Fibroblast of lung (primary cell): Measurements from ENCODE around the gene GATAD1. TPM values are rescaled to one million over a fixed set of nuclear protein-coding genes. Genes with fewer than 3 reads are reported as not detected.

ENCODE experiments used
- DNase-seq, 2 donors: peaks; one replicate each; pipeline versions ENCODE4 v3.0.0 to v3.0.0-alpha.2; 2010; ENCODE audit warnings: low read depth in 2 of 2
- H2AFZ ChIP-seq: 2 replicates; pipeline ENCODE4 v1.5.1; 2012; ENCODE audit warnings: low read length, control low read depth, inconsistent platforms
- H3K27ac ChIP-seq: 2 replicates; pipeline ENCODE4 v1.5.1; 2011; ENCODE audit warnings: low read length, control low read depth; ENCODE audit not compliant: insufficient read depth
- H3K27me3 ChIP-seq: 2 replicates; pipeline ENCODE4 v1.5.1; 2011; ENCODE audit warnings: mild to moderate bottlenecking, low read length; ENCODE audit not compliant: control insufficient read depth, insufficient read depth
- H3K36me3 ChIP-seq: 2 replicates; pipeline ENCODE4 v1.5.1; 2011; ENCODE audit warnings: low read length; ENCODE audit not compliant: control insufficient read depth, insufficient read depth
- H3K4me1 ChIP-seq: 2 replicates; pipeline ENCODE4 v1.5.1; 2011; ENCODE audit warnings: low read length; ENCODE audit not compliant: control insufficient read depth, insufficient read depth; ENCODE audit errors: extremely low read depth
- H3K4me2 ChIP-seq: 2 replicates; pipeline ENCODE4 v1.5.1; 2011; ENCODE audit warnings: low read length, control low read depth; ENCODE audit not compliant: insufficient read depth; ENCODE audit errors: extremely low read depth
- H3K4me3 ChIP-seq, 4 experiments: fragments of 200-600 bp in 1 of 4; sonication (generic) in 1 of 4; replicated peaks in 1 of 4; 2 replicates each; pipeline ENCODE4 v1.5.1; 2011 to 2016; ENCODE audit warnings: low read length in 4 of 4, low read depth in 3 of 4, mild to moderate bottlenecking in 3 of 4, control low read depth in 2 of 4, inconsistent platforms in 1 of 4, mixed read lengths in 1 of 4; ENCODE audit not compliant: insufficient read depth in 1 of 4; ENCODE audit errors: control extremely low read depth in 1 of 4
- H3K79me2 ChIP-seq: 2 replicates; pipeline ENCODE4 v1.5.1; 2012; ENCODE audit warnings: mild to moderate bottlenecking, low read length, inconsistent platforms; ENCODE audit not compliant: control insufficient read depth, insufficient read depth
- H3K9ac ChIP-seq: 2 replicates; pipeline ENCODE4 v1.5.1; 2011; ENCODE audit warnings: mild to moderate bottlenecking, low read length, control low read depth; ENCODE audit not compliant: insufficient read depth
- H3K9me3 ChIP-seq: 2 replicates; pipeline ENCODE4 v1.5.1; 2012; ENCODE audit warnings: low read depth, low read length; ENCODE audit not compliant: control insufficient read depth, insufficient read depth
- H4K20me1 ChIP-seq: 2 replicates; pipeline ENCODE4 v1.5.1; 2011; ENCODE audit warnings: low read length; ENCODE audit not compliant: control insufficient read depth, insufficient read depth; ENCODE audit errors: extremely low read depth
- CTCF ChIP-seq, 2 donors: IDR thresholded peaks in 1 of 2; conservative IDR thresholded peaks in 1 of 2; 1 replicate in 1 of 2; 2 replicates in 1 of 2; pipeline ENCODE4 v1.5.1; 2011 to 2012; ENCODE audit warnings: low read length in 2 of 2, control low read depth in 1 of 2, inconsistent platforms in 1 of 2, low read depth in 1 of 2, mild to moderate bottlenecking in 1 of 2
- EZH2 ChIP-seq: IDR thresholded peaks from 2 replicates; pipeline ENCODE4 v1.5.1; 2012; ENCODE audit warnings: low read length, control low read depth, mild to moderate bottlenecking; ENCODE audit errors: missing control alignments
- polyA plus RNA-seq, 2 donors: library from polyadenylated mRNA; depleted of rRNA in 1 of 2; stranded (reverse) in 1 of 2; unstranded in 1 of 2; fragments of >200 nt; gene quantifications; 2 replicates each; pipeline ENCODE4 v1.2.1, GENCODE V29; 2011 to 2012; ENCODE audit warnings: missing spikeins in 1 of 2
- total RNA-seq: library from RNA; depleted of rRNA; stranded (reverse); fragments of >200 nt; gene quantifications from 2 replicates; pipeline ENCODE4 v1.2.1, GENCODE V29; 2014

Gene GATAD1
- total and polyA plus RNA-seq, 2 donors (not counting 1 experiment from before 2014, with no cell fraction given) = 32.1 to 32.4 TPM

GRCh38 chr7:92485267-92485892, 38.1 kb downstream of the GATAD1 start:
- Histone ChIP-seq H3K4me2 (no peak overlapping the region), H2AFZ (no peak overlapping the region), H3K9me3 (no peaks in the 10 kb centered on the region), H3K79me2 (no peaks in the 10 kb centered on the region), H3K4me1 (no peaks in the 10 kb centered on the region), H3K27ac (no peak overlapping the region), H3K4me3 (no peak overlapping the region), H3K9ac (no peak overlapping the region), H3K36me3 (no peaks in the 10 kb centered on the region), H4K20me1 (no peaks in the 10 kb centered on the region), H3K27me3 (no peaks in the 10 kb centered on the region)
- TF ChIP-seq EZH2 (no peak), CTCF (conservative IDR thresholded peaks at IDR 0.05 in 1 of 2, IDR thresholded peaks at IDR 0.05 in 1 of 2; ENCODE audit: low read depth in 1 of 2, low read length in 2 of 2) (no peak)
- no peak for DNase-seq

DNA sequence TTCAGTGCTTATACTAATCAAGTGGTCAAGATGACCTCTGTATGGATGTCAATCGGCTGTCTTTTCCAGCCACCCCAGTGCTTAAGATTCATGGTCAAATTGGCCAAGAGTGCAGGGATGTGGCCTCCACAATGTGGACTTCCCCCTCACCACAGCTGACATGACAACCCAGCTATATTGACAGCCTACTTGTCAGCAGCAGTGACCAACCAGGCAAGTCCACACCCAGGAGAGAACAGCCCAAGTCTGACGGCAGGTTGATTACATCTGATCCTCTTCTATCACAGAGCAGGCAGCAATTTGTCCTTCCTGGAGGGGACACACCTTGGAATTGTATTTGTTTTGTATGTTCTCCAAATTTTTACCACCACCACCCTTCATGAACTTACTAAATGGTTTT, 38.7 kb downstream of the GATAD1 start:
- Histone ChIP-seq H3K4me2 (no peak overlapping the region), H4K20me1 (no peaks in the 10 kb centered on the region), H2AFZ (no peak overlapping the region), H3K79me2 (no peaks in the 10 kb centered on the region), H3K9ac (no peak overlapping the region), H3K4me1 (no peaks in the 10 kb centered on the region), H3K4me3 (no peak overlapping the region), H3K36me3 (no peaks in the 10 kb centered on the region), H3K27me3 (no peaks in the 10 kb centered on the region), H3K9me3 (no peaks in the 10 kb centered on the region), H3K27ac (no peak overlapping the region)
- no peak for DNase-seq
- no peak for TF ChIP-seq EZH2
- TF ChIP-seq CTCF (conservative IDR thresholded peaks at IDR 0.05 in 1 of 2, IDR thresholded peaks at IDR 0.05 in 1 of 2; ENCODE audit: low read depth in 1 of 2, low read length in 2 of 2) = no peak

GRCh38 chr7:92487804-92488203, 40.5 kb downstream of the GATAD1 start:
- TF ChIP-seq CTCF (conservative IDR thresholded peaks at IDR 0.05 in 1 of 2, IDR thresholded peaks at IDR 0.05 in 1 of 2; ENCODE audit: low read depth in 1 of 2, low read length in 2 of 2) (no peak), EZH2 (no peak)
- Histone ChIP-seq H3K4me1 (no peaks in the 10 kb centered on the region), H2AFZ (no peak overlapping the region), H3K79me2 (no peaks in the 10 kb centered on the region), H3K4me2 (no peak overlapping the region), H3K9me3 (no peaks in the 10 kb centered on the region), H3K4me3 (no peak overlapping the region), H3K27me3 (no peaks in the 10 kb centered on the region), H3K27ac (no peak overlapping the region), H3K36me3 (no peaks in the 10 kb centered on the region), H3K9ac (no peak overlapping the region), H4K20me1 (no peaks in the 10 kb centered on the region)
- no peak for DNase-seq
